Activated naive CD8-positive, alpha-beta T cell treated with anti-CD3 and anti-CD28 coated beads, Interleukin-2, amount 50 U/mL, for 24 hours (primary cell): Measurements from ENCODE around the gene MUS81.

ENCODE experiments used
- ATAC-seq: fragments of 150-1000 bp; cut with Tn5 transposase; one replicate; pipeline ENCODE4 v1.10.0; 2021
- DNase-seq: peaks from one replicate; pipeline ENCODE4 v3.0.0; 2021
- H3K27ac Mint-ChIP-seq: one replicate; pipeline ENCODE4 v1.8.0; 2021; ENCODE audit warnings: mild to moderate bottlenecking, mixed read lengths
- H3K27me3 Mint-ChIP-seq: one replicate; pipeline ENCODE4 v1.8.0; 2021; ENCODE audit warnings: mixed read lengths
- H3K36me3 Mint-ChIP-seq: one replicate; pipeline ENCODE4 v1.8.0; 2021; ENCODE audit warnings: low read depth, mixed read lengths
- H3K4me1 Mint-ChIP-seq: one replicate; pipeline ENCODE4 v1.8.0; 2021; ENCODE audit warnings: mixed read lengths
- H3K4me3 Mint-ChIP-seq: one replicate; pipeline ENCODE4 v1.8.0; 2021; ENCODE audit warnings: mild to moderate bottlenecking, moderate library complexity, mixed read lengths
- H3K9me3 Mint-ChIP-seq: one replicate; pipeline ENCODE4 v1.8.0; 2021; ENCODE audit warnings: mixed read lengths

Gene MUS81

DNA sequence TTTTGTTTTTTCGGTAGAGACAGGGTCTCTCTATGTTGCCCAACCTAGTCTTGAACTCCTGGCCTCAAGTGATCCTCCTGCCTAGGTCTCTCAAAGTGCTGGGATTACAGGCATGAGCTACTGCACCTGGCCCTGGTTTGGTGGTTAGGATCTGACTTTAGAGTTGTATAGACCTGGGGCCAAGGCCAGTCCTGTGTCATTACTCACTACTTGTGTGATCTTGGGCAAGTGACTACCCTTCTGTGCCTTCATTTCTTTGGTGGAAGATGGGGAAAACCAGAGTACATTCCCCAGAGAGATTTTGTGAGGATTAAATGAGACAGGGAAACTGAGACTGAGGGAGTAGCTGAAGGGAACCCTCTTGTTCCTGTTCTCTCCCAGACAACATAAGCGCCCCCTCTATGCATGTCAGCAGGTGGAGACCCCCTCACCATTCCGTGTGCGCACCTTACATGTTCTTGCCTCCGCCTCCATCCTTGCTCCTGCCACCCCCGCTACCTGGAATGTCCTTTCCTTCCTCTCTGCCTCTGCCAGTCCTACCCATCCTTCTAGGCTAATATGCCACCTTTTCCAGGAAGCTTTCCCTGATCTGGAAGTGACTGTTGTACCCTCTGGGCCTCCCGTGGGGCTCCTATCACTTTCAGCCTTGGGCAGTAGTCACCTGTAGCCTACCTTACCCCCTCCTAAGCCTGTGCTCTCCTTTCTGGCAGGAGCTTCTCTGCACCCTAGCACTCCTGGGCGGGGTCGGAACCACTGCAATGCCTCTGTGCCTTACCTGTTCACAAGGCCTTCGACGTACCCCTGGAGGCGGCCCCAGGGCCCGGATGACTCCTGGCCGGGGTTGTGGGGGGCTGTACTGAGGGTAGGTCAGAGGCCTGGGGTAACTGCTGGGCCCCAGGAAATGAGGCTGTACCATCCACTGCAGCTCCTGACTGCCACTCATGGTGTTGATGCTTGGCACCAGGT lies 36.1 kb downstream of the MUS81 start:
- DNase-seq (peak; percentile 3), ATAC-seq (no peak)
- Mint-ChIP-seq H3K36me3 (peaks cover 47% of the 10 kb centered on the region), H3K4me1 (peaks cover 67% of the 10 kb centered on the region), H3K27me3 (peaks cover 2% of the 10 kb centered on the region), H3K27ac (peak overlapping the region; percentile 76), H3K4me3 (peak overlapping the region; percentile 68), H3K9me3 (no peaks in the 10 kb centered on the region)

DNA sequence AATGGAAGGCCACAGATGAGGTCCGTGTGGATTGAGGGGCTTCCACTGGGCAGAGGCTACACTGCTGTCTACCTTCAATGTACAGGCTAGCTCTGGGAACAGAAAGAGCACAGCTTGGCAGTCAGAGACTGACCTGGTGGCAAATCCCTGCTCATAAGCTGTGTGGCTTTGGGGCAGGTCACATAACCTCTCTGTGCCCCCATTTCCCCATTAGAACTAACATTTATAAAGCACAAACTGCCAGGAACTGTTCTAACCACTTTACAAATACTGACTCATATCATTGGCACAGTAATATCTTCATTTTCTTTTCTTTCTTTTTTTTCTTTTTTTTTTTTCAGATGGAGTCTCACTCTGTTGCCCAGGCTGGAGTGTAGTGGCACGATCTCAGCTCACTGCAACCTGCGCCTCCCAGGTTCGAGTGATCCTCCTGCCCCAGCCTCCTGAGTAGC lies 36.8 kb downstream of the MUS81 start:
- peaks cover 45% of the 10 kb centered on the region for H3K36me3 Mint-ChIP-seq
- peaks cover 68% of the 10 kb centered on the region for H3K4me1 Mint-ChIP-seq
- ATAC-seq (no peak), DNase-seq (no peak)
- H3K9me3 Mint-ChIP-seq = no peaks in the 10 kb centered on the region
- H3K4me3 Mint-ChIP-seq = peak overlapping the region; percentile 68
- H3K27me3 Mint-ChIP-seq = peaks cover 2% of the 10 kb centered on the region
- peak overlapping the region; percentile 73 for H3K27ac Mint-ChIP-seq

DNA sequence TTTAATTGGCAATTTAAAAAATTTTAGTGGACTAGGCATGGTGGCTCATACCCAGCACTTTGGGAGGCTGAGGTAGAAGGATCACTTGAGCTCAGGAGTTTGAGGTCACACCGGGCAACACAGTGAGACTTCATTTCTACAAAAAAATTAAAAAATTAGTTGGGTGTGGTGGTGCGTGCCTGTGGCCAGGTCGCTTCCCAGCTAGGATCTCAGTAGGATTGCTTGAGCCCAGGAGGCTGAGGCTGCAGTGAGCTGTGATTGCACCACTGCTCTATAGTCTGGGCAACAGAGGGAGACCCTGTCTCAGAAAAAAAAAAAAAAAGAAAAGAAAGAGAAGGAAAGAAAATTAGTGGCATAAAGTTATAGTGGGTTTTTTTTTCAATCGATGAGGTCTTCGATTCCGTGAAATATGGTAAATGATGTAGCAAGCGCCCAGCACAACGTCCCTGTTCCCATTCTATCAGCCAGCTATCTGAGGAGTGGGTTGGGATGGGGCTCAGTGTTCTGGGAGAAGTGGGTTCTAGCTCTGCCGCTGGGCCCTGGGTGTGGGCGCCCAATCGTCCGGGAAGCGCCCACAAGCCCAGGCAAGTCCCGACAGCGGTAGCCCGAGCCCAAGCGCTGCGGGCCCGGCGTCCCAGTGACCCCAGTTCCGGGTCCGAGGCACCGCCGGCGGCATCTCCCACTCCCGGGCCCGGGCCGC lies 38.6 kb downstream of the MUS81 start:
- H3K9me3 Mint-ChIP-seq = no peaks in the 10 kb centered on the region
- DNase-seq = no peak
- no peak for ATAC-seq
- peaks cover 3% of the 10 kb centered on the region for H3K27me3 Mint-ChIP-seq
- peak overlapping the region; percentile 88 for H3K4me3 Mint-ChIP-seq
- peak overlapping the region; percentile 75 for H3K27ac Mint-ChIP-seq
- H3K4me1 Mint-ChIP-seq = peaks cover 55% of the 10 kb centered on the region
- peaks cover 35% of the 10 kb centered on the region for H3K36me3 Mint-ChIP-seq

DNA sequence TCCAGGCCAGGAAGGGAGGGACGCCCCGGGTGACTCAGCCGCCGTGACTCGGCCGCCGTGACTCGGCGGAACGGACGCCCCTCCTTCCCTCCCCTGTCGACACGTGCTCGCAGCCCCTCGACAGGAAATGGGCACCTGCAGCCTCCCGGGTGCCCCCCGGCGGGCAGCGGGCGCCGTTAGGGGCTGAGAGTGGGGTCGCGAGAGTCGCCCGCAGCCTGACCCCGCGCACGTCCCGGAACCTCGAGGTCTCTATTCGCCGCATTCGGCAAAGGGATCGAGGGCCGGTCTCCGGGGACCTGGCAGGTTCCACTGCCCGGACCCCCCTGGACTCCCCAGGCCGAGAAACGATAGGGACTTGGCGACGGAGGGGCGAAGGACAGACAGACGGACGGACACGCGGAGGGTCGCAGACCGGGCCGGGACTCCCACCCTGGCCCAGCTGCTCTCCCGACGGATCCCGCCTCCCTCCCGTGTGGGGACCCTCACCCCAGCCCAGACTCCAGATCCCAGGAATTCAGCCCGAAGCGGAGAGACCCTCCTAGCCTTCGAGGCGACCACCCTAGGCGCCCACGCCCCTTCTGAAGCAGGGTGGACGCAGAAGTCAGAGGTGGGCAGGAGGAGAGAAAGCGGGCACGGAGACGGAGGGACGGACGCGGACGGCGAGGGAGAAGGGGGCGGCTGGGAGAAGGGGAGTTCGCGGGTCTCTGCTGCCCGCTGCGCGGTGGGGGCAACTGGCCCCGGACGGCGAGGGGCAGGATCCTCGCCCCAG lies 39.3 kb downstream of the MUS81 start:
- peaks cover 49% of the 10 kb centered on the region for H3K4me1 Mint-ChIP-seq
- H3K4me3 Mint-ChIP-seq = peak overlapping the region; percentile 88
- peaks cover 6% of the 10 kb centered on the region for H3K27me3 Mint-ChIP-seq
- H3K9me3 Mint-ChIP-seq = no peaks in the 10 kb centered on the region
- H3K36me3 Mint-ChIP-seq = peaks cover 31% of the 10 kb centered on the region
- ATAC-seq (peak; percentile 48), DNase-seq (peak; percentile 85)
- H3K27ac Mint-ChIP-seq = peak overlapping the region; percentile 82

DNA sequence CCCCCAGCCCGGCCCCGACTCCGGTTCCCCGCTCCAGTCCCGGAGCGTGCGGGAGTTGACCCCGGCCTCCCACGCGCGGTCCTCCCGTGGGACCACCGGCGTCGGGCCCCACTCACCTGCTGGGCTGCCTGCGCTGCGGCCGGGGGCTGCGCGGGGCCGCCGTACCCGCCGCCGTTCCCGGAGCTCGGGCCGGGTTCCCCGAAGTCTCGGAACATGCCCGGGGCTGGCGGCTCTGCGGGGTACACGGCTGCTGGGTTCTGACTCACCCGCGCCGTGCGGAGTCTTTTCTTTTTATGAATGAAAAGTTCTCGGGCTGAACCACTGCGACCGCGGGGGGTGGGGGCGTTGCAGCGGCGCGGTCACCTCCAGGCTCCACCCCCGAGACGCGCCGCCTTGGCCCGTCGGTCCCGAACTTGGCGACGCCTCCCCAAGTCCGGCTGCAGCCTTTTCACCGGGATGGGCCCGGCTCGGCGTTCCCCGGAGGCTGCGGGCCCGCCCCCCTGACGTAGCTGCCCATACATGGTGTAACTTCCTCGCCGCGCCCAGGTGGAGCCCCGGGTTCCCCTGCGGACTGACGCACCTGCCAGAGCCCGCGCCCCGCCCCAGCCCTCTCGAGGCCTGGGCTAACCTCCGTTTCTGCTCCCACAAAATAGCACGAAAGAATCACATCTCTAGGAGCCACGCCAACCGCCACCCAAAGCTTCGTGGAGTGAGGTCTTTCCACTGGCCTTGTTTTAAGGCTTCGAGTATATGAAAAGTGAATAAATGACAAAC lies 40.1 kb downstream of the MUS81 start, which contains the start of gene FOSL1:
TSS of gene FOSL1 (minus strand) at position 264 of the 774 bp plus-strand sequence. CDS start at position 215, 49 bp downstream.
- peaks cover 6% of the 10 kb centered on the region for H3K27me3 Mint-ChIP-seq
- H3K36me3 Mint-ChIP-seq = peaks cover 29% of the 10 kb centered on the region
- DNase-seq (peak; percentile 95), ATAC-seq (peak; percentile 90)
- peak within 1 kb of the TSS; percentile 88 for H3K4me3 Mint-ChIP-seq
- peak within 1 kb of the TSS; percentile 82 for H3K27ac Mint-ChIP-seq
- H3K4me1 Mint-ChIP-seq = peaks cover 44% of the 10 kb centered on the region
- H3K9me3 Mint-ChIP-seq = no peaks in the 10 kb centered on the region

DNA sequence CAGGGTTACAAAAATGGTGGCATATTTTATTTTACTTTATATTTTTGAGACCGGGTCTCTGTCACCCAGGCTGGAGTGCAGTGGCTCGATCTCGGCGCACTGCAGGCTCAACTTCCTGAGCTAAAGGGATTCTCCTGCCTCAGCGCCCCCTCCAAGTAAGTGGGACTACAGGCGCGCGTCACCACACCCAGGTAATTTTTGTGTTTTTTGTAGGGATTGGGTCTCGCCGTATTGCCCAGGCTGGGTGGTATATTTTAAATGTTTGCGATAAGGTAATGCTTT lies 40.6 kb downstream of the MUS81 start:
- Mint-ChIP-seq H3K9me3 (no peaks in the 10 kb centered on the region), H3K27ac (peak overlapping the region; percentile 73), H3K4me1 (peaks cover 39% of the 10 kb centered on the region), H3K36me3 (peaks cover 23% of the 10 kb centered on the region), H3K27me3 (peaks cover 6% of the 10 kb centered on the region), H3K4me3 (peak overlapping the region; percentile 51)
- DNase-seq = no peak
- no peak for ATAC-seq

DNA sequence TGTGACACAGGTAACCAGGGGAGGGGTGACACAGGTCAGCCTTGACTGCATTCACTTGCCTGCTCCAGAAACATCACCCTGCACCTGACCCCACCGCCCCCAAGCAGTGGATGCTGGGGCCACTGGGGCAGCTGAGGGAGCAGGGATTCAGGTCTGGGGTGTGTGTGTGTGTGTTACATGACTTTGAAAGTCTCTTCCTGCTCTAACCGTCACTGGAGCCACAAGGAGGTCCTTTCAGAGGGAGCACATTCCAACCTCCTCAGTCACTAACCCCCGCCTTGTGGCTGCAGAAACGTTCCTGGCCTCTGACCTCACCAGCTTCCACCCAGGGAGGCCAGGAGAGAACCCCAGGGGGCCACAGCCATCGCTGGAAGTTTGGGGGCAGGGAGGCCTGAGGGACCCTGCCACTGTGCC lies 42.8 kb downstream of the MUS81 start:
- no peak overlapping the region for H3K4me3 Mint-ChIP-seq
- H3K27me3 Mint-ChIP-seq = peaks cover 8% of the 10 kb centered on the region
- DNase-seq (no peak), ATAC-seq (no peak)
- H3K9me3 Mint-ChIP-seq = no peaks in the 10 kb centered on the region
- no peak overlapping the region for H3K27ac Mint-ChIP-seq
- peaks cover 20% of the 10 kb centered on the region for H3K4me1 Mint-ChIP-seq
- H3K36me3 Mint-ChIP-seq = peaks cover 7% of the 10 kb centered on the region

DNA sequence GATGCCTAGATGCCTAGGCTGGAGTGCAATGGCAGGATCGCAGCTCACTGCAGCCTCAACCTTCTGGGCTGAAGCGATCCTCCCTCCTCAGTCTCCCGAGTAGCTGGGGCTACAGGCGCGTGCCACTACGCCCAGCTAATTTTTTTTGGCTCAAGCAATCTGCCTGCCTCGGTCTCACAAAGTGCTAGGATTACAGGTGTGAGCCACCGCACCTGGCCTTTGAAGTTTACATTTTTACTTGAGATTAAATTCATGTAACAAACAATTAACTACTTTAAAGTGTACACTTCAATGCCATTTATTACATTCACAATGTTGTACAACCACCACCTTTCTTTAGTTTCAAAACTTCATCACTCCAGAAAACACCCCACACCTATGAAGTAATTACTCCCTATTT lies 43.5 kb downstream of the MUS81 start:
- H3K36me3 Mint-ChIP-seq = peaks cover 3% of the 10 kb centered on the region
- H3K4me3 Mint-ChIP-seq = no peak overlapping the region
- H3K27ac Mint-ChIP-seq = no peak overlapping the region
- ATAC-seq = no peak
- peaks cover 14% of the 10 kb centered on the region for H3K4me1 Mint-ChIP-seq
- H3K27me3 Mint-ChIP-seq = peaks cover 8% of the 10 kb centered on the region
- no peaks in the 10 kb centered on the region for H3K9me3 Mint-ChIP-seq
- no peak for DNase-seq

DNA sequence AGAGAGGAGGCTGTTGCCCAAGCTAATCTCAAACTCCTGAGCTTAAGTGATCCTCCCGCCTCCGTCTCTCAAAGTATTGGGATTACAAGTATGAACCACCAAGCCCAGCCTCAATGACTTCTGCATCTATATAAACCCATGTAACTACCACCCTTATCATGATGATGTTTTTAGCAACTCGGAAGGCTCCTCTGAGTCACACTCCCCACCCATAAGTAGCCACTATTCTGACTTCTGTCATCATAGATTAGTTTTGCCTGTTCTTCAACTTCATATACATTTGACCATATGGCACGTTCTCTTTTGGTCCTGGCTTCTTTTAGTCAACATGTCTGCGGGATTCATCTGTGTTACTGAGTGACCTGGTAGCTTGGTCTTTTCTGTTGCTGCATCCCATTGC lies 46.4 kb downstream of the MUS81 start:
- Mint-ChIP-seq H3K36me3 (no peaks in the 10 kb centered on the region), H3K9me3 (no peaks in the 10 kb centered on the region), H3K4me1 (peaks cover 14% of the 10 kb centered on the region), H3K27me3 (peaks cover 6% of the 10 kb centered on the region), H3K4me3 (no peak overlapping the region), H3K27ac (no peak overlapping the region)
- ATAC-seq = peak; percentile 39
- DNase-seq = no peak

DNA sequence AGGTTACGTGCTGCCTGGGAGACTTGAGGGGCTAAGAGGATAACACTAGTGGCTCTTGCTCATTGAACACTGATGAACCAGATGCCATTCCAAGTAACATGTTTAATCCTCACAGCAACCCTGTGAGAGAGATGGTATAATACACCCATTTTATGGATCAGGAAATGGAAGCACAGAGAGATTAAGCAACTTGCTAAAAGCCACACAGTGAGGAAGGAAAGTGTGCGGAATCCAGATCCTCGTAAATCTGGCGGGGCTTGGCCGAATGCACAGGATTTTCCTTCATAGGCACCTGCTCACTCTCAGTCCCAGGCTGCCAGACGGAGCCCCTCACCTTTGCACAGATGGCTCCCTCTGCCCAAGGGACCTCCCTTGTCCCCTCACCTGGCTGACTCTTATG lies 47.6 kb downstream of the MUS81 start:
- DNase-seq = no peak
- no peak overlapping the region for H3K27ac Mint-ChIP-seq
- H3K4me3 Mint-ChIP-seq = no peak overlapping the region
- no peaks in the 10 kb centered on the region for H3K9me3 Mint-ChIP-seq
- H3K36me3 Mint-ChIP-seq = no peaks in the 10 kb centered on the region
- peaks cover 12% of the 10 kb centered on the region for H3K4me1 Mint-ChIP-seq
- H3K27me3 Mint-ChIP-seq = peaks cover 6% of the 10 kb centered on the region
- no peak for ATAC-seq

DNA sequence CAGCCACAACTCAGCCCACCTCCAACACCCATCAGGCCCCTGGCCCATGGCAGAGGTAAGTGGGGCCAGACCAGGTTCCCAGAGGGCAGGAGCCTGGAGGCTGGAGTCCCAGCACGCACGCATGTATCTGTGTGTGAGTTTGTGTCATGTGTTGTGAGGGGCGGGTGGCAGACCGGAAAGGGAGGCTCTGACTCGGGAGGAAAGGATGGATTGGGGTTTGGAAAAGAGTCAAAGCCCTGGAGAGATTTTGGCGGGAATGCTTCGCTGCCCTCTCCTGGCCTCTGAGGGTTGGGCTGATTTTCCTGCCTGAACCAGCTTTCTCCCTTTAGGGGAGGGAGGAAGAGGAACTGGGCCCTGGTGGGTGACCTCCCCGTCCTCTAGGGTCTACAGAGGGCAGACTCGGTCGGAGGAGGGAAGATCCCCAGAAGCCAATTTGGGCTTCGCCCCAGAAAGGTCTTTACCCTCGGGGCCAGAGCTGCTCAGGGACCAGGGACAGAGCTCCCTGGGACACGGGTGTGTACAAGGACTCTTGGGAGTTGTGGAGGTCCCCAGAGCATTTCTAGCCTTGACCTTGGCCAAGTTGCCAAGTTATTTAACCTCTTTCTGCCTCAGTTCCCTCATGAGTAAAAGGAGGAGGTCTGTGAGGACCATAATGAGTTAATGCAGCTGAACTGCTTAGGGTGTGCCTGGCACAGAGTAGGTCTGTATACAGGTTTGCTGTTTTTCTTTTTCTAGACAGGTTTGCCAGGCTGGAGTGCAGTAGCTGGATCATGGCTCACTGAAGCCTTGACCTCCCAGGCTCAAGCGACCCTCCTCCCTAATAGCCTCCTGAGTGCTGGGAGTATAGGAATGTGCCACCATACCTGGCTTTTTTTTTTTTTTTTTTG lies 51.7 kb downstream of the MUS81 start:
- DNase-seq (no peak), ATAC-seq (no peak)
- Mint-ChIP-seq H3K27me3 (no peaks in the 10 kb centered on the region), H3K4me1 (peaks cover 37% of the 10 kb centered on the region), H3K27ac (peak overlapping the region; percentile 54), H3K36me3 (no peaks in the 10 kb centered on the region), H3K9me3 (no peaks in the 10 kb centered on the region), H3K4me3 (no peak overlapping the region)

DNA sequence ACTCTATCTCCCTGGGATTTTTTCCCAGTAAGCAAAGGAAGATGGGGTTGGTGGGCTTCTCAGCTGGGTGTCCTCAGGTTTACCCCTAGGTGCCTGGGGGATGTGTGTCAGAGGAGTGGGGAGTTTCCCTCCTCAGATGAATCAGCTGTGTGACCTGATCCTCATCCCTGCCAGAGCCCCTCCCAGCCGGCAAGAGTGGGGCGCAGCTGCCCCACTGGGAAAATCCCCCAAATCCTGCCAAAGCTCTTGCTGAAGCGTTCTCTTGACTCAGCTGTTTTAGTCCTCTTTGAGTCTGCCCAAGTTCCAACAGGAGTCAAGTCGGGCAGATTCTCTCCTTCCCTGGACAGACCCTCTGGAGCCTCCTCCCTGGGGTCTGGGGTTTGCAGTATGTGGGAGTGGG lies 52.6 kb downstream of the MUS81 start:
- peaks cover 41% of the 10 kb centered on the region for H3K4me1 Mint-ChIP-seq
- peak; percentile 56 for ATAC-seq
- H3K4me3 Mint-ChIP-seq = no peak overlapping the region
- H3K36me3 Mint-ChIP-seq = no peaks in the 10 kb centered on the region
- no peaks in the 10 kb centered on the region for H3K27me3 Mint-ChIP-seq
- H3K9me3 Mint-ChIP-seq = no peaks in the 10 kb centered on the region
- H3K27ac Mint-ChIP-seq = no peak overlapping the region
- DNase-seq = no peak

DNA sequence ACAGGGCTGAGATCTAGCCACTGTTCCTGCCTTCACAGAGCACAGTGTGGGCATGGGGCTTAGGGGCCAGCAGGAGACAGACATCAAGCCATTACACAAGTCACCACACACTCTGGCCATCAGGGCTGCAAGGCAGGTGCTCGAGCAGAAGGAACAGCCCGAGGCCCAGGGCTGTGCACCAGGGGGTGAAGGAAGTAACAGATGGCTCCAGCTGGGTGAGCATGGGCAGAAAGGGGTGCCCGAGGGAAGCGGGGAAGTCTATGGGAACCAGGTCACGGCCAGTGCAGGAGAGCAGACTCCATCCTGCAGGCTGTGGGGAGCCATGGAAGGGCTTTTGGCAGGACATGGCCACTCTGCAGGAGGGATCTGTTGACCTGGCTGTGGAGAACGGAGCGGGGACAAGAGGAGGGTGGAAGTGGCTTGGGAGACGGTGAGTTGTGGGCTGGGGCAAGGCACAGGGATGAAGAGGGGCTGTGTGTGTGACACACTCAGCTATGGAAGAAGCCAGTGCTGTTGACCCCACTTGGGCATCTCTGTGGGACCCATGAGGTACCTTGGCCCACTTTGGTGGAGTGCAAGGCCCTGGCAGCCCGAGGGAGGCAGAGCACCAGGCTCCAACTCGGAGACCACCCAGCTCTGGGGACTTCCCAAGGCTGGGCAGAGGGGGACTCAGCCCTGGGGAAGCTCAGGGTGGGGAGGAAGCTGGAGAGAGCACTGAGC lies 55.0 kb downstream of the MUS81 start:
- H3K36me3 Mint-ChIP-seq = no peaks in the 10 kb centered on the region
- H3K4me1 Mint-ChIP-seq = peaks cover 41% of the 10 kb centered on the region
- no peak overlapping the region for H3K27ac Mint-ChIP-seq
- no peak for ATAC-seq
- no peaks in the 10 kb centered on the region for H3K27me3 Mint-ChIP-seq
- no peak overlapping the region for H3K4me3 Mint-ChIP-seq
- DNase-seq = no peak
- no peaks in the 10 kb centered on the region for H3K9me3 Mint-ChIP-seq
